ENCODE results near the gene CADM1.

DNA sequence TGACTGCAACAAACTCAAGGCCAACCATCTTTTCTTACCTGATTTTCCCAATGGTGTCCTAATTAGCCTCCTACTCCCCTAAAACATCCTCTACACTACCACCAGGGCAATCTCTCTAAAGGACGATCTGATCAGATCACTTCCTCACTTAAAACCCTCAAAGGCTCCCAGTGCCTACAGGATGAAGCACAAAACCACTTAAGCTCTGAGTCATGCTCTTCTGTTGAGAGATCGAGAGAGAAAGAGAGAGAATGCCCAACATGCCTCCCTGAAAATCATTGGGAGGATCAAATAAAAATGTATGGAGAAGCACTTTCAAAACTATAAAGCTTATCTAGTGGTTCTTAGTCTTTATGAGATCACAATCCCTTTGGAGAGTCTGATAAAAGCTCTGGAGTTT lies 171.1 kb downstream of the CADM1 start:
- TF ChIP-seq, protein P1, sequence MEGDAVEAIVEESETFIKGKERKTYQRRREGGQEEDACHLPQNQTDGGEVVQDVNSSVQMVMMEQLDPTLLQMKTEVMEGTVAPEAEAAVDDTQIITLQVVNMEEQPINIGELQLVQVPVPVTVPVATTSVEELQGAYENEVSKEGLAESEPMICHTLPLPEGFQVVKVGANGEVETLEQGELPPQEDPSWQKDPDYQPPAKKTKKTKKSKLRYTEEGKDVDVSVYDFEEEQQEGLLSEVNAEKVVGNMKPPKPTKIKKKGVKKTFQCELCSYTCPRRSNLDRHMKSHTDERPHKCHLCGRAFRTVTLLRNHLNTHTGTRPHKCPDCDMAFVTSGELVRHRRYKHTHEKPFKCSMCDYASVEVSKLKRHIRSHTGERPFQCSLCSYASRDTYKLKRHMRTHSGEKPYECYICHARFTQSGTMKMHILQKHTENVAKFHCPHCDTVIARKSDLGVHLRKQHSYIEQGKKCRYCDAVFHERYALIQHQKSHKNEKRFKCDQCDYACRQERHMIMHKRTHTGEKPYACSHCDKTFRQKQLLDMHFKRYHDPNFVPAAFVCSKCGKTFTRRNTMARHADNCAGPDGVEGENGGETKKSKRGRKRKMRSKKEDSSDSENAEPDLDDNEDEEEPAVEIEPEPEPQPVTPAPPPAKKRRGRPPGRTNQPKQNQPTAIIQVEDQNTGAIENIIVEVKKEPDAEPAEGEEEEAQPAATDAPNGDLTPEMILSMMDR (conservative IDR thresholded peaks at IDR 0.05; ENCODE audit: low read length) = no peak
- TF ChIP-seq EZH2phosphoT487 (IDR thresholded peaks at IDR 0.05; ENCODE audit: borderline replicate concordance, low read depth, low read length) = no peak
